H9 (cell line): ENCODE results near the gene FANK1. TPM values are rescaled to one million over a fixed set of nuclear protein-coding genes. Genes with fewer than 3 reads are reported as not detected.

ENCODE experiments used
- DNase-seq: peaks from one replicate; pipeline ENCODE4 v3.0.0-alpha.2; 2017
- H2AFZ ChIP-seq: one replicate; pipeline ENCODE4 v1.6.1; 2013; ENCODE audit warnings: mild to moderate bottlenecking, low read length, control low read depth, moderate library complexity
- H2AK5ac ChIP-seq: 2 replicates; pipeline ENCODE4 v1.6.1; 2013; ENCODE audit warnings: low read length, control low read depth, mixed read lengths; ENCODE audit not compliant: insufficient read length
- H2BK120ac ChIP-seq: one replicate; pipeline ENCODE4 v1.6.1; 2013; ENCODE audit warnings: low read depth, mild to moderate bottlenecking, low read length, control low read depth, inconsistent platforms; ENCODE audit not compliant: poor library complexity, severe bottlenecking
- H2BK12ac ChIP-seq: 2 replicates; pipeline ENCODE4 v1.6.1; 2013; ENCODE audit warnings: low read length, control low read depth, mixed read lengths, low read depth; ENCODE audit not compliant: insufficient read length
- H2BK15ac ChIP-seq: 2 replicates; pipeline ENCODE4 v1.6.1; 2013; ENCODE audit warnings: low read depth, low read length, control low read depth
- H2BK20ac ChIP-seq: one replicate; pipeline ENCODE4 v1.6.1; 2013; ENCODE audit warnings: low read depth, mild to moderate bottlenecking, low read length, control low read depth, inconsistent platforms; ENCODE audit not compliant: poor library complexity, severe bottlenecking
- H2BK5ac ChIP-seq: 2 replicates; pipeline ENCODE4 v1.6.1; 2013; ENCODE audit warnings: low read length, control low read depth, mixed read lengths; ENCODE audit not compliant: insufficient read length
- H3K14ac ChIP-seq: 2 replicates; pipeline ENCODE4 v1.6.1; 2013; ENCODE audit warnings: low read length, control low read depth; ENCODE audit not compliant: insufficient read depth
- H3K18ac ChIP-seq: 2 replicates; pipeline ENCODE4 v1.6.1; 2013; ENCODE audit warnings: low read depth, mild to moderate bottlenecking, mixed read lengths, low read length, control low read depth; ENCODE audit not compliant: insufficient read length
- H3K23ac ChIP-seq: 2 replicates; pipeline ENCODE4 v1.6.1; 2013; ENCODE audit warnings: low read length, control low read depth, mixed read lengths, low read depth; ENCODE audit not compliant: insufficient read length
- H3K23me2 ChIP-seq: 2 replicates; pipeline ENCODE4 v1.6.1; 2013; ENCODE audit warnings: low read depth, mild to moderate bottlenecking, mixed read lengths, low read length, control low read depth; ENCODE audit not compliant: insufficient read length, poor library complexity, severe bottlenecking
- H3K27ac ChIP-seq: 2 replicates; pipeline ENCODE4 v1.5.1; 2013; ENCODE audit warnings: low read length, control low read depth, mixed read lengths, low read depth; ENCODE audit not compliant: insufficient read length
- H3K27me3 ChIP-seq: 2 replicates; pipeline ENCODE4 v1.6.1; 2013; ENCODE audit warnings: low read length, control low read depth, inconsistent platforms; ENCODE audit not compliant: insufficient read depth
- H3K4ac ChIP-seq: 2 replicates; pipeline ENCODE4 v1.6.1; 2013; ENCODE audit warnings: low read depth, mild to moderate bottlenecking, control low read depth, inconsistent platforms, low read length, moderate library complexity
- H3K4me1 ChIP-seq: 2 replicates; pipeline ENCODE4 v1.6.1; 2013; ENCODE audit warnings: low read length, control low read depth, inconsistent platforms; ENCODE audit not compliant: insufficient read depth
- H3K4me2 ChIP-seq: 2 replicates; pipeline ENCODE4 v1.6.1; 2013; ENCODE audit warnings: low read length, control low read depth, mixed read lengths; ENCODE audit not compliant: insufficient read length, insufficient read depth
- H3K56ac ChIP-seq: 2 replicates; pipeline ENCODE4 v1.6.1; 2013; ENCODE audit warnings: low read depth, mild to moderate bottlenecking, mixed read lengths, low read length, control low read depth; ENCODE audit not compliant: insufficient read length
- H3K79me1 ChIP-seq: 2 replicates; pipeline ENCODE4 v1.6.1; 2013; ENCODE audit warnings: low read depth, mild to moderate bottlenecking, moderate library complexity, low read length, control low read depth, inconsistent platforms; ENCODE audit not compliant: insufficient read depth, poor library complexity, severe bottlenecking
- H3K79me2 ChIP-seq: 2 replicates; pipeline ENCODE4 v1.6.1; 2013; ENCODE audit warnings: low read length, control low read depth, inconsistent platforms; ENCODE audit not compliant: insufficient read depth
- H3K9ac ChIP-seq: 2 replicates; pipeline ENCODE4 v1.6.1; 2013; ENCODE audit warnings: low read length, control low read depth, mixed read lengths; ENCODE audit not compliant: insufficient read length; ENCODE audit errors: extremely low read depth
- H3K9me3 ChIP-seq: one replicate; pipeline ENCODE4 v1.6.1; 2013; ENCODE audit warnings: low read depth, low read length, inconsistent platforms; ENCODE audit not compliant: control insufficient read depth
- H3T11ph ChIP-seq: one replicate; pipeline ENCODE4 v1.6.1; 2013; ENCODE audit warnings: mild to moderate bottlenecking, low read length, control low read depth, inconsistent platforms
- H4K20me1 ChIP-seq: one replicate; pipeline ENCODE4 v1.6.1; 2013; ENCODE audit not compliant: control insufficient read depth, insufficient read length, insufficient read depth
- H4K5ac ChIP-seq: 2 replicates; pipeline ENCODE4 v1.6.1; 2013; ENCODE audit warnings: low read depth, mild to moderate bottlenecking, mixed read lengths, low read length, control low read depth; ENCODE audit not compliant: insufficient read length
- H4K8ac ChIP-seq: replicated peaks from 2 replicates; pipeline ENCODE4 v1.6.1; 2013; ENCODE audit warnings: low read length, control low read depth, mixed read lengths, low read depth; ENCODE audit not compliant: insufficient read length
- H4K91ac ChIP-seq: 2 replicates; pipeline ENCODE4 v1.6.1; 2013; ENCODE audit warnings: low read depth, mild to moderate bottlenecking, moderate library complexity, mixed read lengths, low read length, control low read depth; ENCODE audit not compliant: insufficient read length
- H3K27ac Mint-ChIP-seq, 3 experiments: 2 replicates in 2 of 3; 3 replicates in 1 of 3; pipeline ENCODE4 v1.8.0; 2020 to 2021; ENCODE audit warnings: mixed read lengths in 3 of 3, mild to moderate bottlenecking in 1 of 3, moderate library complexity in 1 of 3
- H3K27me3 Mint-ChIP-seq: 2 replicates; pipeline ENCODE4 v1.8.0; 2021; ENCODE audit warnings: low read depth, mild to moderate bottlenecking, moderate library complexity, mixed read lengths
- H3K36me3 Mint-ChIP-seq, 3 experiments: 2 replicates in 2 of 3; 3 replicates in 1 of 3; pipeline ENCODE4 v1.8.0; 2020 to 2021; ENCODE audit warnings: low read depth in 3 of 3, mixed read lengths in 3 of 3; ENCODE audit not compliant: insufficient read depth in 1 of 3
- H3K4me1 Mint-ChIP-seq, 2 experiments: 2 replicates each; pipeline ENCODE4 v1.8.0; 2020; ENCODE audit warnings: mixed read lengths in 2 of 2
- H3K4me3 Mint-ChIP-seq, 2 experiments: 2 replicates in 1 of 2; 3 replicates in 1 of 2; pipeline ENCODE4 v1.8.0; 2020 to 2021; ENCODE audit warnings: mild to moderate bottlenecking in 2 of 2, mixed read lengths in 2 of 2, moderate library complexity in 1 of 2
- H3K9me3 Mint-ChIP-seq, 2 experiments: 2 replicates in 1 of 2; 3 replicates in 1 of 2; pipeline ENCODE4 v1.8.0; 2020; ENCODE audit warnings: mild to moderate bottlenecking in 2 of 2, mixed read lengths in 2 of 2, moderate library complexity in 1 of 2
- WGBS: extraction: QIAGEN DNeasy Blood & Tissue Kit; methylation state at CpG from one replicate; pipeline ENCODE4 v1.1.7; 2013; ENCODE audit warnings: missing lambda C conversion rate, low lambda C conversion rate, mixed read lengths; ENCODE audit not compliant: insufficient read length; ENCODE audit errors: extremely low coverage; 5-methylcytosine and 5-hydroxymethylcytosine counted together
- total RNA-seq: library from RNA; stranded (reverse); gene quantifications from 2 replicates; pipeline ENCODE4 v1.2.1, GENCODE V29; 2021
- TF ChIP-seq, protein P1 (sequence below): fragments of 200-600 bp; sonication (generic); conservative IDR thresholded peaks from 3 replicates; pipeline ENCODE4 v1.8.0; 2021; ENCODE audit warnings: antibody characterized with exemption, mild to moderate bottlenecking

FANK1 gene
- total RNA-seq, 1 experiment from 2014 or later: 0.68 TPM

DNA sequence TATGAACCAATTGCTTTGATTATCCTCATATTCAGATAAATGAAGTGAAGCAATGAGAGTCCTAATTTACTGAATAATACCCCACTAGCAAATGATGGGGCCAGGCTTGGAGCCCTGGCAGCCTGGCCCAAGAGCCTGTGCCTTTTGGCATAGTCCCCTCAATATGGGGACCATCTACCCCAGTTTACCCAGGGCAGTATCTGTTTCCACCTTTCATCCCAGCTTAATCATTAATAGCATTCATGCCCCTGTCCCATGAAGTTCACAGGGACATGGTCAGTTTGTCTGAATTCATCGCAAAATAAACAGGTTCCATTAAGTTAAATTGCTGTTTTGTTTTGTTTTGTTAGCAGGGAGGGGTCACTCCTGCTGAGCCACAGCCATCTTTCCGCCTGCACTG, 47.5 kb upstream of the FANK1 start:
- H3K36me3 Mint-ChIP-seq: peaks cover 15 to 42% (median 30%) of the 10 kb centered on the region in 3 experiments
- H3K4me3 Mint-ChIP-seq: no peak overlapping the region
- Histone ChIP-seq H3K56ac (no peak overlapping the region), H2BK15ac (no peak overlapping the region), H3K79me2 (no peaks in the 10 kb centered on the region), H3K23ac (no peak overlapping the region), H3K9me3 (no peaks in the 10 kb centered on the region), H3K79me1 (no peaks in the 10 kb centered on the region), H4K20me1 (peaks cover 2% of the 10 kb centered on the region), H3K4me2 (no peak overlapping the region), H3K4ac (no peak overlapping the region), H2BK12ac (no peak overlapping the region), H4K5ac (no peak overlapping the region), H4K91ac (no peak overlapping the region), H3K9ac (no peak overlapping the region), H3K14ac (no peak overlapping the region), H2BK120ac (no peak overlapping the region), H2AK5ac (no peak overlapping the region), H3K27ac (no peak overlapping the region), H3K18ac (no peak overlapping the region), H4K8ac (no peak overlapping the region), H3K4me1 (no peaks in the 10 kb centered on the region), H2AFZ (no peak overlapping the region), H3K23me2 (no peaks in the 10 kb centered on the region), H3K27me3 (no peaks in the 10 kb centered on the region), H3T11ph (no peak overlapping the region), H2BK5ac (no peak overlapping the region), H2BK20ac (no peak overlapping the region)
- 0 out of 7 replicates have a peak overlapping the region, but pooled peaks of 1 of the 3 experiments have one; percentile 79 for H3K27ac Mint-ChIP-seq
- H3K9me3 Mint-ChIP-seq: no peaks in the 10 kb centered on the region
- H3K27me3 Mint-ChIP-seq: no peaks in the 10 kb centered on the region
- TF ChIP-seq, protein P1, sequence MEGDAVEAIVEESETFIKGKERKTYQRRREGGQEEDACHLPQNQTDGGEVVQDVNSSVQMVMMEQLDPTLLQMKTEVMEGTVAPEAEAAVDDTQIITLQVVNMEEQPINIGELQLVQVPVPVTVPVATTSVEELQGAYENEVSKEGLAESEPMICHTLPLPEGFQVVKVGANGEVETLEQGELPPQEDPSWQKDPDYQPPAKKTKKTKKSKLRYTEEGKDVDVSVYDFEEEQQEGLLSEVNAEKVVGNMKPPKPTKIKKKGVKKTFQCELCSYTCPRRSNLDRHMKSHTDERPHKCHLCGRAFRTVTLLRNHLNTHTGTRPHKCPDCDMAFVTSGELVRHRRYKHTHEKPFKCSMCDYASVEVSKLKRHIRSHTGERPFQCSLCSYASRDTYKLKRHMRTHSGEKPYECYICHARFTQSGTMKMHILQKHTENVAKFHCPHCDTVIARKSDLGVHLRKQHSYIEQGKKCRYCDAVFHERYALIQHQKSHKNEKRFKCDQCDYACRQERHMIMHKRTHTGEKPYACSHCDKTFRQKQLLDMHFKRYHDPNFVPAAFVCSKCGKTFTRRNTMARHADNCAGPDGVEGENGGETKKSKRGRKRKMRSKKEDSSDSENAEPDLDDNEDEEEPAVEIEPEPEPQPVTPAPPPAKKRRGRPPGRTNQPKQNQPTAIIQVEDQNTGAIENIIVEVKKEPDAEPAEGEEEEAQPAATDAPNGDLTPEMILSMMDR: no peak
- H3K4me1 Mint-ChIP-seq: no peaks in the 10 kb centered on the region
- no peak for DNase-seq
- no CpG with 5 or more reads among the region's 2 CpGs for WGBS
